Measurements from ENCODE around the gene RAB31.

GRCh38 chr18:9835113-9835755 is 127.1 kb downstream of the RAB31 start:
- TF ChIP-seq, protein P1, sequence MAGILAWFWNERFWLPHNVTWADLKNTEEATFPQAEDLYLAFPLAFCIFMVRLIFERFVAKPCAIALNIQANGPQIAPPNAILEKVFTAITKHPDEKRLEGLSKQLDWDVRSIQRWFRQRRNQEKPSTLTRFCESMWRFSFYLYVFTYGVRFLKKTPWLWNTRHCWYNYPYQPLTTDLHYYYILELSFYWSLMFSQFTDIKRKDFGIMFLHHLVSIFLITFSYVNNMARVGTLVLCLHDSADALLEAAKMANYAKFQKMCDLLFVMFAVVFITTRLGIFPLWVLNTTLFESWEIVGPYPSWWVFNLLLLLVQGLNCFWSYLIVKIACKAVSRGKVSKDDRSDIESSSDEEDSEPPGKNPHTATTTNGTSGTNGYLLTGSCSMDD (CRISPR knock-in tag; IDR thresholded peaks at IDR 0.05): no peak
- TF ChIP-seq SIN3A (IDR thresholded peaks at IDR 0.05; ENCODE audit: borderline replicate concordance, low read depth, low read length): no peak
- TF ChIP-seq ZFP62 (CRISPR knock-in tag; IDR thresholded peaks at IDR 0.05): no peak
- no peak for TF ChIP-seq ZNF484 (CRISPR knock-in tag; IDR thresholded peaks at IDR 0.05; ENCODE audit: borderline replicate concordance, low read depth)
- TF ChIP-seq FOXA3 (CRISPR knock-in tag; IDR thresholded peaks at IDR 0.05): no peak
- no peak for TF ChIP-seq NCOA5 (CRISPR knock-in tag; IDR thresholded peaks at IDR 0.05)
- TF ChIP-seq ZNF652 (CRISPR knock-in tag; IDR thresholded peaks at IDR 0.05; ENCODE audit: borderline replicate concordance, low read depth): no peak
- no peak for TF ChIP-seq CTCF (CRISPR knock-in tag; IDR thresholded peaks at IDR 0.05)
- no peak for TF ChIP-seq ZZZ3 (CRISPR knock-in tag; IDR thresholded peaks at IDR 0.05; ENCODE audit: borderline replicate concordance)
- TF ChIP-seq, protein P2, sequence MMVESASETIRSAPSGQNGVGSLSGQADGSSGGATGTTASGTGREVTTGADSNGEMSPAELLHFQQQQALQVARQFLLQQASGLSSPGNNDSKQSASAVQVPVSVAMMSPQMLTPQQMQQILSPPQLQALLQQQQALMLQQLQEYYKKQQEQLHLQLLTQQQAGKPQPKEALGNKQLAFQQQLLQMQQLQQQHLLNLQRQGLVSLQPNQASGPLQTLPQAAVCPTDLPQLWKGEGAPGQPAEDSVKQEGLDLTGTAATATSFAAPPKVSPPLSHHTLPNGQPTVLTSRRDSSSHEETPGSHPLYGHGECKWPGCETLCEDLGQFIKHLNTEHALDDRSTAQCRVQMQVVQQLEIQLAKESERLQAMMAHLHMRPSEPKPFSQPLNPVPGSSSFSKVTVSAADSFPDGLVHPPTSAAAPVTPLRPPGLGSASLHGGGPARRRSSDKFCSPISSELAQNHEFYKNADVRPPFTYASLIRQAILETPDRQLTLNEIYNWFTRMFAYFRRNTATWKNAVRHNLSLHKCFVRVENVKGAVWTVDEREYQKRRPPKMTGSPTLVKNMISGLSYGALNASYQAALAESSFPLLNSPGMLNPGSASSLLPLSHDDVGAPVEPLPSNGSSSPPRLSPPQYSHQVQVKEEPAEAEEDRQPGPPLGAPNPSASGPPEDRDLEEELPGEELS (CRISPR knock-in tag; IDR thresholded peaks at IDR 0.05): no peak
- TF ChIP-seq, protein P3, sequence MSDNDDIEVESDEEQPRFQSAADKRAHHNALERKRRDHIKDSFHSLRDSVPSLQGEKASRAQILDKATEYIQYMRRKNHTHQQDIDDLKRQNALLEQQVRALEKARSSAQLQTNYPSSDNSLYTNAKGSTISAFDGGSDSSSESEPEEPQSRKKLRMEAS (IDR thresholded peaks at IDR 0.05): no peak
- TF ChIP-seq SKIL (CRISPR knock-in tag; IDR thresholded peaks at IDR 0.05; ENCODE audit: borderline replicate concordance): no peak
